Common myeloid progenitor, CD34-positive (primary cell): ENCODE data around the gene IFNL4.

Experiments
- CTCF ChIA-PET: fragments of 350-600 bp; sonication (Branson Sonifier 250); formaldehyde crosslinking; loops from one replicate; lab custom pipeline; 2021; ENCODE audit warnings: antibody characterized with exemption; lab: Charles Lee
- POLR2A ChIA-PET: fragments of 350-600 bp; sonication (Branson Sonifier 250); formaldehyde crosslinking; loops from one replicate; lab custom pipeline; 2021; ENCODE audit warnings: antibody characterized with exemption; lab: Charles Lee
- DNase-seq, 3 donors: peaks; one replicate each; pipeline versions ENCODE4 v3.0.0 to v3.0.0-alpha.2; 2013
- H3K27ac ChIP-seq, 2 experiments: 1 replicate in 1 of 2; 2 replicates in 1 of 2; pipeline ENCODE4 v1.7.0; 2013; ENCODE audit warnings: inconsistent platforms in 2 of 2, low read length in 2 of 2, mild to moderate bottlenecking in 2 of 2, low read depth in 1 of 2, moderate library complexity in 1 of 2; ENCODE audit not compliant: severe bottlenecking in 2 of 2, insufficient read depth in 1 of 2, poor library complexity in 1 of 2
- H3K27me3 ChIP-seq, 5 experiments: replicated peaks in 2 of 5; 1 replicate in 3 of 5; 2 replicates in 2 of 5; pipeline versions ENCODE4 v1.6.1 to v1.7.0; 2013; ENCODE audit warnings: low read length in 4 of 5, mild to moderate bottlenecking in 2 of 5, moderate library complexity in 2 of 5, inconsistent platforms in 1 of 5; ENCODE audit not compliant: insufficient read depth in 5 of 5, control insufficient read depth in 4 of 5
- H3K36me3 ChIP-seq, 4 experiments: 1 replicate in 2 of 4; 2 replicates in 2 of 4; pipeline versions ENCODE4 v1.6.1 to v1.7.0; 2013; ENCODE audit warnings: low read length in 3 of 4, control low read depth in 1 of 4, mild to moderate bottlenecking in 1 of 4; ENCODE audit not compliant: control insufficient read depth in 4 of 4, insufficient read depth in 4 of 4
- H3K4me1 ChIP-seq, 4 experiments: 1 replicate in 3 of 4; 2 replicates in 1 of 4; pipeline versions ENCODE4 v1.6.1 to v1.7.1; 2013; ENCODE audit warnings: low read length in 3 of 4, mild to moderate bottlenecking in 3 of 4, control low read depth in 1 of 4, inconsistent platforms in 1 of 4, moderate library complexity in 1 of 4; ENCODE audit not compliant: control insufficient read depth in 4 of 4, insufficient read depth in 4 of 4; ENCODE audit errors: control extremely low read depth in 1 of 4
- H3K4me3 ChIP-seq, 7 experiments: 1 replicate in 4 of 7; 2 replicates in 3 of 7; pipeline versions ENCODE4 v1.5.1 to v1.7.0; 2013; ENCODE audit warnings: mild to moderate bottlenecking in 7 of 7, low read length in 6 of 7, moderate library complexity in 6 of 7, inconsistent platforms in 2 of 7, low read depth in 2 of 7, control low read depth in 1 of 7; ENCODE audit not compliant: insufficient read depth in 4 of 7, control insufficient read depth in 1 of 7; ENCODE audit errors: extremely low read depth in 1 of 7
- H3K9me3 ChIP-seq, 5 experiments: 1 replicate in 4 of 5; 2 replicates in 1 of 5; pipeline versions ENCODE4 v1.6.1 to v1.7.1; 2013; ENCODE audit warnings: low read length in 4 of 5, mild to moderate bottlenecking in 2 of 5, inconsistent platforms in 1 of 5, low read depth in 1 of 5, moderate library complexity in 1 of 5; ENCODE audit not compliant: control insufficient read depth in 4 of 5, insufficient read depth in 2 of 5; ENCODE audit errors: control extremely low read depth in 1 of 5
- WGBS: methylation state at CpG from one replicate; pipeline ENCODE4 v1.1.5; 2013; ENCODE audit not compliant: insufficient coverage; 5-methylcytosine and 5-hydroxymethylcytosine counted together

Gene IFNL4

DNA sequence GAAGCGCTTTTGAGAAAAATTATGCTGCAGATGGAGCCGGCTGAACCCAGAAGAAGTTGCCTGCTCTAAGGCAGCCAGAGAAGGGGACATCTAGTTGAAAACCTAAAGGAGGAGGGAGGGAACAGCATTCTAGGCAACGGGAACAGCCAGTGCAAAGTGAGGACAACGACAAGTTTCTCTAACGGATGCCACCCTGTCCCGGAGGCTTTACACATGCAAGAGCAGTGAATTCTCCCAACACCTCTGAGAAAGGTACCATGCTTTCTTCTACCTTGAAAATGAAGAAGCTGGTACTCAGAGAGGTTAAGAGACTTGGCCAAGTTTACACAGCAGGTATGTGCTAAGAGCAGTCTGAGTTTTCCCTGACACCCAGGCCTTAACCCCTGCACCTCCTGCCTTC lies 9.7 kb downstream of the IFNL4 start:
- Histone ChIP-seq H3K36me3 (no peaks in the 10 kb centered on the region), H3K27me3 (no peaks in the 10 kb centered on the region), H3K27ac (no peak overlapping the region), H3K4me3 (no peak overlapping the region), H3K9me3 (no peaks in the 10 kb centered on the region), H3K4me1 (peaks cover 0 to 28% (median 16%) of the 10 kb centered on the region in 4 experiments)
- 100% methylated on average over 6 of the region's 6 CpGs for WGBS
- ChIA-PET CTCF (interaction anchor here (1.0 to 2.4 kb wide), 4 partner anchors 14 to 93 kb away, joined by 3 to 13 read pairs (median 4); no protein-coding TSS in a partner anchor), POLR2A (no interaction called here)
- no peak for DNase-seq

DNA sequence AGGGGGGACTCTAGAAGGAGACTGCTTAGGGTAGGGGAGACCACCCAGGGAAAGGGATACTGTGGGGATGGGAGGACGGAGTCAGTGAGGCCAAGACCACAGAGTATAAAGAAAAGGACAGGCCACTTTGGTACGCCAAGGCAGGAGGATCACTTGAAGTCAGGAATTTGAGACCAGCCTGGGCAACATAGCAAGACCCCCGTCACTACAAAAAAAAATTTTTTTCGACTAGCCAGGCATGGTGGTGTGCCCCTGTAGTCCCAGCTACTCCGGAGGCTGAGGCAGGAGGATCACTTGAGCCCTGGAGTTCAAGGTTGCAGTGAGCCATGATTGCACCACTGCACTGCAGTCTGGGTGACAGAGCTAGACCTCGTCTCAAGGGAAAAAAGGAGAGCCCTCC lies 10.4 kb downstream of the IFNL4 start:
- CTCF ChIA-PET: interaction anchor here (1.7 to 2.4 kb wide), 3 partner anchors 13 to 93 kb away, joined by 3 to 13 read pairs (median 5); no protein-coding TSS in a partner anchor
- Histone ChIP-seq H3K9me3 (no peaks in the 10 kb centered on the region), H3K4me1 (peaks cover 0 to 28% (median 16%) of the 10 kb centered on the region in 4 experiments), H3K36me3 (no peaks in the 10 kb centered on the region), H3K27me3 (no peaks in the 10 kb centered on the region), H3K27ac (no peak overlapping the region), H3K4me3 (peak overlapping the region in 2 of 7 experiments; percentile 51)
- POLR2A ChIA-PET: interaction anchor here (0.6 kb wide), 1 partner anchor 410 kb away, joined by 3 read pairs; no protein-coding TSS in a partner anchor
- WGBS: 92% methylated on average over 5 of the region's 6 CpGs
- DNase-seq: no peak

DNA sequence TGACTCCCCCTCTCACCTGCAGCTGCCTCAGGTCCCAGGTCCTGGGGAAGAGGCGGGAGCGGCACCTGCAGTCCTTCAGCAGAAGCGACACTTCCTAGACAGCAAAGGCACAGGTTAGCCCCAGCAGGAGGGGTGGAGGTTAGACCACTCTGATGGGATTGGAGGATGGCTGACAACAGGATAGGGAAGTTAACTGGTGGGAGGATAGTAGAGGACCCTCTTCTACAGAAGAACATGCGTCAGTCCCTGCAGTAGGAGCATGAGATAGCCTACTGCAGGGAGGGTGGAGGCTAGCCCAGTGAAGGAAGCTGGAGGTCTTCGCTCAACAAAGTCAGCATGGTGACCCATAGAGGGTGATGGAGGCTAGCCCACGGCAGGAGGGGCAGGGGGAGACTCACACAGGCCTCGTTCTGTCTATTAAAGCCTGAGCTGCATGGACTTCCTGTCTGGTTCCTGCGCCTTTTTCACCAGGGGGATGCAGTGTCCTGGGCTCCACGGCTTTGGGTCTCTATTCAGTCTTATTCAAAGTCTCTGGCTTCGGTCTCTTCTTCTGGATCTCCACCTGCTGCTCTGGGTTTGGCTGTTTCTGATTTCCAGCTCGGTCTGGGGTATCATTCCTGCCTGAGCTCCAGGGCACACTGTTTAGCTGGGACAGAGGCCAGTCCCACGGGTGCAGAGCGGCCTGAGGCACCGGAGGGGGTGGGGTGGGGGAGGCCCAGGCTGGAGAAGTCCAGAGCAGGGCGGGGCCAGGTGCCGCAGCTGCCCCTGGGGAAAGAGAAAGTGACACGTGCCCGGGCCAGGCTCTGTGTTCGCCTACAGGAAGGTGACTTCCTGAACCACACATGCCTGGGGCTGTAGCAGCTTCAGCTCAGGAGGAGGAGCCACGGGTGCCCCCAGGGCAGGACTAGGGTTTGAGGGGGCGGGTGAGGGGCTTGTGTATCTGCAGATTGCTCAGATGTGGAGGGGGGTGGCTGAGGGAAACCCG lies 11.2 kb downstream of the IFNL4 start:
- Histone ChIP-seq H3K27me3 (no peaks in the 10 kb centered on the region), H3K9me3 (no peaks in the 10 kb centered on the region), H3K4me1 (peaks cover 0 to 28% (median 16%) of the 10 kb centered on the region in 4 experiments), H3K36me3 (no peaks in the 10 kb centered on the region), H3K4me3 (peak overlapping the region in 3 of 7 experiments; percentile 8 to 51 (median 51)), H3K27ac (no peak overlapping the region)
- 33% methylated on average over 18 of the region's 22 CpGs for WGBS
- ChIA-PET CTCF (interaction anchor here (1.1 to 2.4 kb wide), 4 partner anchors 10 to 92 kb away, joined by 3 to 13 read pairs (median 5); no protein-coding TSS in a partner anchor), POLR2A (no interaction called here)
- peak; percentile 43 to 70 (median 60) for DNase-seq

DNA sequence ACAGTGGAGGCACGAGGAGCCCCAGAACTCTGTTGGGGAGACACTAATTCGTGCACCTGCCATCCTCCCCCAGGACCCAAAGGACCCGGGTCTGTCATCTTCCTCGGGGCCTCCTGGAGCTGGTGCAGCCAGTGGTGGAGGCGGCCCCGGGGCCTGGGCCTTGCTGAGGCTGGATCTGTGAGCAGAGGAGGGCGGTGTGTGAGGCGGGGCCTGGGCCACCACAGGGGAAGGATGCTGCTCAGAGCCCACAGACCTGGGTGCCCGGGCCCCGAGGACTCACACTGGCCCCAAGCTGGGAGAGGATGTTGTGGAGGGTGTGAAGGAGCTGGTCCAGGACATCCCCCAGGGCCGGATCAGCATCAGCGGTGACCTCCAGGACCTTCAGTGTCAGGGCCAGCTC lies 12.1 kb downstream of the IFNL4 start:
- no peak for DNase-seq
- CTCF ChIA-PET: interaction anchor here (1.1 kb wide), 1 partner anchor 53 kb away, joined by 3 read pairs; no protein-coding TSS in a partner anchor
- WGBS: 77% methylated on average over 6 of the region's 12 CpGs

DNA sequence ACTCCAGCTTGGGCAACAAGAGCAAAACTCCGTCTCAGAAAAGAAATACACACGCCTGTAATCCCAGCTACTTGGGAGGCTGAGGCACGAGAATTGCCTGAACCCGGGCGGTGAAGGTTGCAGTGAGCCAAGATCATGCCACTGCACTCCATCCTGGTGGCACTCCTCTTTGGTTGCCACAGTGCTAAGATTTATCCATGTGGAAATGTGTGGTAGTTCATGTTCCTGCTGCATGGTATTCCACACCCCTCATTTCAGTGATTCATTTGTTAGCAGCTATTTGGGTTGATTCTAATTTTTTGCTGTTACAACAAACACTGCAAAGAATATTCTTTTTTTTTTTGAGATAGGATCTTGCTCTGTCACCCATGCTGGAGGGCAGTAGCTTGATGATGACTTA lies 15.9 kb downstream of the IFNL4 start:
- ChIA-PET POLR2A (no interaction called here), CTCF (interaction anchor here (1.0 to 1.4 kb wide), 2 partner anchors 42 to 95 kb away, joined by 3 to 5 read pairs; no protein-coding TSS in a partner anchor)
- Histone ChIP-seq H3K27me3 (no peaks in the 10 kb centered on the region), H3K4me3 (no peak overlapping the region), H3K27ac (no peak overlapping the region), H3K9me3 (no peaks in the 10 kb centered on the region), H3K4me1 (peaks cover 0 to 10% (median 4%) of the 10 kb centered on the region in 4 experiments), H3K36me3 (no peaks in the 10 kb centered on the region)
- whole genome bisulfite sequencing: 98% methylated on average over 5 of the region's 5 CpGs
- DNase-seq: no peak

More for the DNA sequence above, 12.1 kb downstream of the IFNL4 start:
- peaks cover 0 to 28% (median 16%) of the 10 kb centered on the region in 4 experiments for H3K4me1 ChIP-seq
- H3K27ac ChIP-seq: no peak overlapping the region
- no peaks in the 10 kb centered on the region for H3K27me3 ChIP-seq
- no peak overlapping the region for H3K4me3 ChIP-seq
- no peaks in the 10 kb centered on the region for H3K36me3 ChIP-seq
- no peaks in the 10 kb centered on the region for H3K9me3 ChIP-seq
- POLR2A ChIA-PET: no interaction called here

DNA sequence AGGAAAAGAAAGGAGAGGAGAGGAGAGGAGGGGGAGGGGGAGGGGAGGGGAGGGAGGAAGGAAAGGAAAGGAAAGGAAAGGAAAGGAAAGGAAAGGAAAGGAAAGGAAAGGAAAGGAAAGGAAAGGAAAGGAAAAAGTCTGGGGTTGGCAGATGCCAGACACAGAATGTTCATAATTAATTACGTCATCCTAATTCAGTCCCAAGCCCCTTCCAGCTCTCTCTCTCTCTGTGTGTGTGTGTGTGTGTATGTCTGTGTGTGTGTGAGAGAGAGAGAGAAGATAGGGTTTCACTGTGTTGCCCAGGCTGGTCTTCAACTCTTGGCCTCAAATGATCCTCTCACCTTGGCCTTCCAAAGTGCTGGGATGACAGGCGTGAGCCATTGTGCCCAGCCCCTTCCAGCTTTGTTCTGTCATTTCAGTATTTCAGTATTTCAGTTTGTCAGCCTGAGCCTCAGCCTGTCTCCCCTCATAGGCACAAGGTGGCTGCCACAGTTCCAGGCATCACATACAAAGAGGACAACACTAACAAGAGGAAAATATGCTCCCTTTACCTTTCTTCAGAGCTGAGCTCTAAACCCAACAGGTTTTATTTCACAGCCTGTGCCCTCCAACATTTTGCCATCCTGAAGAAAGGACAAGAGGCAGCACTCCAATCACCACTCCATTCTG lies 18.4 kb downstream of the IFNL4 start:
- ChIA-PET POLR2A (no interaction called here), CTCF (interaction anchor here (1.0 to 1.9 kb wide), 2 partner anchors 10 to 26 kb away, joined by 3 to 7 read pairs; partner anchors contain the start of gene SYCN)
- no peaks in the 10 kb centered on the region for H3K27me3 ChIP-seq
- H3K27ac ChIP-seq: no peak overlapping the region
- no peaks in the 10 kb centered on the region for H3K4me1 ChIP-seq
- no peak for DNase-seq
- no peak overlapping the region for H3K4me3 ChIP-seq
- no peaks in the 10 kb centered on the region for H3K9me3 ChIP-seq
- 91% methylated on average over 1 of the region's 2 CpGs for WGBS
- no peaks in the 10 kb centered on the region for H3K36me3 ChIP-seq
